ENCODE results near the gene SLC38A4. TPM values are rescaled to one million over a fixed set of nuclear protein-coding genes. Genes with fewer than 3 reads are reported as not detected.

Gene SLC38A4
- total RNA-seq, 1 experiment from 2014 or later: 1.5 TPM

- H3K27me3 Mint-ChIP-seq (ENCODE audit: unreplicated experiment): peaks cover 13% of the 10 kb centered on the region
- peaks cover 2% of the 10 kb centered on the region for H3K9me3 Mint-ChIP-seq (ENCODE audit: low read depth, unreplicated experiment)
- H3K4me1 Mint-ChIP-seq (ENCODE audit: low read depth, unreplicated experiment): no peaks in the 10 kb centered on the region
- BruUV-seq (replicated peaks): no TSS peak
- intact Hi-C loops (cut with micrococcal nuclease; ENCODE audit: unreplicated experiment): no loop called here
- no peak for DNase-seq
- CTCF ChIA-PET: no interaction called here
- H3K36me3 Mint-ChIP-seq (ENCODE audit: insufficient read depth, unreplicated experiment): no peaks in the 10 kb centered on the region
- no peak overlapping the region for H3K4me3 Mint-ChIP-seq (ENCODE audit: low read depth, unreplicated experiment)
- H3K27ac Mint-ChIP-seq (ENCODE audit: unreplicated experiment): no peak overlapping the region
- TF ChIP-seq CTCF (IDR thresholded peaks at IDR 0.05; ENCODE audit: unreplicated experiment): no peak
Measured at GRCh38 chr12:46847001-46847400, 21.2 kb upstream of the SLC38A4 start.

GRCh38 chr12:46843811-46844210 lies 18.0 kb upstream of the SLC38A4 start:
- intact Hi-C loops (cut with micrococcal nuclease; ENCODE audit: unreplicated experiment): no loop called here
- H3K27ac Mint-ChIP-seq (ENCODE audit: unreplicated experiment): no peak overlapping the region
- H3K9me3 Mint-ChIP-seq (ENCODE audit: low read depth, unreplicated experiment): no peaks in the 10 kb centered on the region
- no peak overlapping the region for H3K4me3 Mint-ChIP-seq (ENCODE audit: low read depth, unreplicated experiment)
- DNase-seq: no peak
- H3K4me1 Mint-ChIP-seq (ENCODE audit: low read depth, unreplicated experiment): no peaks in the 10 kb centered on the region
- no TSS peak for BruUV-seq (replicated peaks)
- CTCF ChIA-PET: no interaction called here
- no peak for TF ChIP-seq CTCF (IDR thresholded peaks at IDR 0.05; ENCODE audit: unreplicated experiment)
- H3K27me3 Mint-ChIP-seq (ENCODE audit: unreplicated experiment): no peaks in the 10 kb centered on the region
- H3K36me3 Mint-ChIP-seq (ENCODE audit: insufficient read depth, unreplicated experiment): no peaks in the 10 kb centered on the region

GRCh38 chr12:46841891-46842290 lies 16.1 kb upstream of the SLC38A4 start:
- no peaks in the 10 kb centered on the region for H3K4me1 Mint-ChIP-seq (ENCODE audit: low read depth, unreplicated experiment)
- DNase-seq: no peak
- TF ChIP-seq CTCF (IDR thresholded peaks at IDR 0.05; ENCODE audit: unreplicated experiment): no peak
- H3K27ac Mint-ChIP-seq (ENCODE audit: unreplicated experiment): no peak overlapping the region
- no peaks in the 10 kb centered on the region for H3K36me3 Mint-ChIP-seq (ENCODE audit: insufficient read depth, unreplicated experiment)
- CTCF ChIA-PET: no interaction called here
- no peak overlapping the region for H3K4me3 Mint-ChIP-seq (ENCODE audit: low read depth, unreplicated experiment)
- intact Hi-C loops (cut with micrococcal nuclease; ENCODE audit: unreplicated experiment): no loop called here
- no peaks in the 10 kb centered on the region for H3K9me3 Mint-ChIP-seq (ENCODE audit: low read depth, unreplicated experiment)
- BruUV-seq (replicated peaks): no TSS peak
- no peaks in the 10 kb centered on the region for H3K27me3 Mint-ChIP-seq (ENCODE audit: unreplicated experiment)

GRCh38 chr12:46839964-46840363 lies 14.2 kb upstream of the SLC38A4 start:
- no peaks in the 10 kb centered on the region for H3K9me3 Mint-ChIP-seq (ENCODE audit: low read depth, unreplicated experiment)
- DNase-seq: no peak
- CTCF ChIA-PET: no interaction called here

More at GRCh38 chr12:46839964-46840363, 14.2 kb upstream of the SLC38A4 start:
- Mint-ChIP-seq H3K4me3 (ENCODE audit: low read depth, unreplicated experiment) (no peak overlapping the region), H3K27me3 (ENCODE audit: unreplicated experiment) (no peaks in the 10 kb centered on the region), H3K27ac (ENCODE audit: unreplicated experiment) (no peak overlapping the region), H3K36me3 (ENCODE audit: insufficient read depth, unreplicated experiment) (no peaks in the 10 kb centered on the region), H3K4me1 (ENCODE audit: low read depth, unreplicated experiment) (no peaks in the 10 kb centered on the region)
- BruUV-seq (replicated peaks): no TSS peak
- TF ChIP-seq CTCF (IDR thresholded peaks at IDR 0.05; ENCODE audit: unreplicated experiment): no peak
- intact Hi-C loops (cut with micrococcal nuclease; ENCODE audit: unreplicated experiment): no loop called here
